Fibroblast of the aortic adventitia (primary cell): ENCODE data around the gene ZNF160. TPM values are rescaled to one million over a fixed set of nuclear protein-coding genes. Genes with fewer than 3 reads are reported as not detected.
A peak's percentile ranks its signal among the peaks of the same experiment; 100 is the strongest.

ENCODE experiments used
- DNase-seq: peaks from one replicate; pipeline ENCODE4 v3.0.0-alpha.2; 2010; ENCODE audit warnings: low read depth
- H3K4me3 ChIP-seq: 2 replicates; pipeline ENCODE4 v1.5.1; 2011; ENCODE audit warnings: low read depth, mild to moderate bottlenecking, control low read depth, low read length, moderate library complexity
- total RNA-seq: library from RNA; depleted of rRNA; stranded (reverse); fragments of >200 nt; gene quantifications from 2 replicates; pipeline ENCODE4 v1.2.3, GENCODE V29; 2012; ENCODE audit warnings: low replicate concordance
- TF ChIP-seq, protein P1 (sequence below): IDR thresholded peaks from 2 replicates; pipeline ENCODE4 v1.5.1; 2011; ENCODE audit warnings: mild to moderate bottlenecking, low read length, control low read depth, inconsistent platforms; ENCODE audit not compliant: insufficient read depth

ZNF160 gene
- total RNA-seq, 1 donor = 32.4 TPM

DNA sequence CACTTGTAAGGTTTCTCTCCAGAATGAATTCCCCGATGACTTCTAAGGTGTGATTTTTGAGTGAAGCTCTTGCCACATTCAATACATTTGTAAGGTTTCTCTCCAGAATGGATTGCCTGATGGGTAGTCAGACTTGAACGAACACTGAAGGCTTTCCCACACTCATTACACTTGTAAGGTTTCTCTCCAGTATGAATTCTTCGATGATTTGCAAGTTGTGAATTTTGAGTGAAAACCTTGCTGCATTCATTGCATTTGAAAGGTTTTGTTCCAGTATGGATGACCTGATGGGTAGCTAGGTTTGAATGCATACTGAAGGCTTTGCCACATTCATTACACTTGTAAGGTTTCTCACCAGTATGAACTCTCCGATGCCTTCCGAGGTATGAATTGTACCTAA, 34.4 kb downstream of the ZNF160 start:
- no peak for DNase-seq
- TF ChIP-seq, protein P1, sequence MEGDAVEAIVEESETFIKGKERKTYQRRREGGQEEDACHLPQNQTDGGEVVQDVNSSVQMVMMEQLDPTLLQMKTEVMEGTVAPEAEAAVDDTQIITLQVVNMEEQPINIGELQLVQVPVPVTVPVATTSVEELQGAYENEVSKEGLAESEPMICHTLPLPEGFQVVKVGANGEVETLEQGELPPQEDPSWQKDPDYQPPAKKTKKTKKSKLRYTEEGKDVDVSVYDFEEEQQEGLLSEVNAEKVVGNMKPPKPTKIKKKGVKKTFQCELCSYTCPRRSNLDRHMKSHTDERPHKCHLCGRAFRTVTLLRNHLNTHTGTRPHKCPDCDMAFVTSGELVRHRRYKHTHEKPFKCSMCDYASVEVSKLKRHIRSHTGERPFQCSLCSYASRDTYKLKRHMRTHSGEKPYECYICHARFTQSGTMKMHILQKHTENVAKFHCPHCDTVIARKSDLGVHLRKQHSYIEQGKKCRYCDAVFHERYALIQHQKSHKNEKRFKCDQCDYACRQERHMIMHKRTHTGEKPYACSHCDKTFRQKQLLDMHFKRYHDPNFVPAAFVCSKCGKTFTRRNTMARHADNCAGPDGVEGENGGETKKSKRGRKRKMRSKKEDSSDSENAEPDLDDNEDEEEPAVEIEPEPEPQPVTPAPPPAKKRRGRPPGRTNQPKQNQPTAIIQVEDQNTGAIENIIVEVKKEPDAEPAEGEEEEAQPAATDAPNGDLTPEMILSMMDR = no peak

DNA sequence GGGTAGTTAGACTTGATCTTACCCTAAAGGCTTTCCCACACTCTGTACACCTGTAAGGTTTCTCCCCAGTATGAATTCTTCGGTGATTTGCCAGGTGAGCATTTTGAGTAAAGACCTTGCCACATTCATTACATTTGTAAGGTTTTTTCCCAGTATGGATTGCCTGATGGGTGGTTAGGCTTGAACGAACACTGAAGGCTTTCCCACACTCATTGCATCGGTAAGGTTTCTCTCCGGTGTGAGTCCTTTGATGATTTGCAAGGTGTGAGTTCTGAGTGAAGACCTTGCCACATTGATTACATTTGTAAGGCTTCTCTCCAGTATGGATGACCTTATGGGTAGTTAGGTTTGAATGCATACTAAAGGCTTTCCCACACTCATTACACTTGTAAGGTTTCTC, 35.0 kb downstream of the ZNF160 start:
- H3K4me3 ChIP-seq = no peak overlapping the region
- TF ChIP-seq, protein P1 = no peak
- no peak for DNase-seq

More for the DNA sequence above, 34.4 kb downstream of the ZNF160 start:
- H3K4me3 ChIP-seq = no peak overlapping the region

DNA sequence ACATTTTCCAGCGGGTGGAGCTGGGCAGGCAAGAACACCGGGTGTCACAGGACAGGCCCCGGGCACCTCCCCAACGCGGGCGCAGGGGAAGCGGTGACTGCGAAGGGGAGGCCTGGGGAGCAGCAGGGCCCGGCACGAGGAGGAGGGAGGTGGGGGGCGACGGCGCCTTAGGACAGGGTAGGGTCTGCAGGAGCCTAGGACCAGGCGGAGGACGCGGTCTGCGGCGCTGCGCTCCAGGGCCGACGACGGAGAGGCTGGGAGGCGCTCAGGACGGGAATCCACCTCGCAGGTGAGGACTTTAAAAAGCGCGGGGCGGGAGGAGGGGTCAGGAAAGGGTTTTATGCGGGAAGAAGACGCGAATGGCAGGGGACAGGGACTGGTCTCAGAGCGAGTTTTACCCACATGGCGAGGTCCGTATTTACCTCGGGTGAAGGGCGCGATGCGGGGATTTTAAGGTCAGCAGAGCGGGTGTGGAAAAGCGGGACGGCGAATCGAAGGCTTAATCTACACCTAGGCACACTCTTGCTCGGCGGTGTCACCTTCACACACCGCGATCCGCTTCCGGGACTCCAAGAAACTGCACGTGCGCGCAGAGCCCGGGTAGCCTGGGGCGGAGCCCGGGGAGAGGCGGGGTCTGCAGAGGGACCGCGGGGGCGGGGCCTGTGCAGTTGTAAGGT, 45.2 kb downstream of the ZNF160 start:
- TF ChIP-seq, protein P1 = no peak
- peak overlapping the region; percentile 37 for H3K4me3 ChIP-seq
- no peak for DNase-seq

DNA sequence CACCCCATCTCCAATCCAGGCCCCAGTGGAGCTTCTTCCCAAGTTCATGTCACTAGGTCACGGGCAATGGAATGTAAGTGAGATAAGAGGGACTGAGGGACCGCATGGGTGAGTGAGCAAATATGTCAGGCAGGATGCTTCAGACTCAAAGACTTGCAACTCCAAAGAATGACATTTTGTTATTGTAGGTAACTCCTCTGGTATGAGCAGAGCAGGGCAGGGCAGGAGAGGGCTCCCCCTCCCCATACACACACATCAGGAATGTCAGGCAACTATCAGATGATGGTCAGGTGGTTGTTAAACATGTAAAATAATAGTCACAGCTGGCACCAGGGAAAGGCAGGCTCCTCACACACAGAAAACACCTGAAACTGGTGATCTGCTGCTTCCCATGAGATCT, 48.1 kb downstream of the ZNF160 start:
- no peak for DNase-seq
- H3K4me3 ChIP-seq = no peak overlapping the region
- TF ChIP-seq, protein P1 = no peak

GRCh38 chr19:53047379-53047778, 55.8 kb downstream of the ZNF160 start:
- DNase-seq = no peak
- TF ChIP-seq, protein P1 = no peak
- no peak overlapping the region for H3K4me3 ChIP-seq

GRCh38 chr19:53045536-53045935, 57.7 kb downstream of the ZNF160 start:
- TF ChIP-seq, protein P1 = no peak
- H3K4me3 ChIP-seq = no peak overlapping the region
- no peak for DNase-seq

GRCh38 chr19:53041366-53041765, 61.9 kb downstream of the ZNF160 start:
- no peak overlapping the region for H3K4me3 ChIP-seq
- DNase-seq = no peak
- TF ChIP-seq, protein P1 = no peak
